A549 treated with AZD9567 at 1 μM for 4 hours (cell line): ENCODE measurements around the gene MRPL55. TPM values are rescaled to one million over a fixed set of nuclear protein-coding genes. Genes with fewer than 3 reads are reported as not detected.

Experiments used
- total RNA-seq: library from RNA; stranded (reverse); fragments of 200-300 nt; extraction: Qiagen RNA extraction; gene quantifications from 5 replicates; pipeline ENCODE4 v1.2.3, GENCODE V29; 2022; ENCODE audit not compliant: insufficient read depth

Gene MRPL55
- 83.3 to 92.2 TPM (median 85.6 TPM) in 5 replicates for total RNA-seq

DNA sequence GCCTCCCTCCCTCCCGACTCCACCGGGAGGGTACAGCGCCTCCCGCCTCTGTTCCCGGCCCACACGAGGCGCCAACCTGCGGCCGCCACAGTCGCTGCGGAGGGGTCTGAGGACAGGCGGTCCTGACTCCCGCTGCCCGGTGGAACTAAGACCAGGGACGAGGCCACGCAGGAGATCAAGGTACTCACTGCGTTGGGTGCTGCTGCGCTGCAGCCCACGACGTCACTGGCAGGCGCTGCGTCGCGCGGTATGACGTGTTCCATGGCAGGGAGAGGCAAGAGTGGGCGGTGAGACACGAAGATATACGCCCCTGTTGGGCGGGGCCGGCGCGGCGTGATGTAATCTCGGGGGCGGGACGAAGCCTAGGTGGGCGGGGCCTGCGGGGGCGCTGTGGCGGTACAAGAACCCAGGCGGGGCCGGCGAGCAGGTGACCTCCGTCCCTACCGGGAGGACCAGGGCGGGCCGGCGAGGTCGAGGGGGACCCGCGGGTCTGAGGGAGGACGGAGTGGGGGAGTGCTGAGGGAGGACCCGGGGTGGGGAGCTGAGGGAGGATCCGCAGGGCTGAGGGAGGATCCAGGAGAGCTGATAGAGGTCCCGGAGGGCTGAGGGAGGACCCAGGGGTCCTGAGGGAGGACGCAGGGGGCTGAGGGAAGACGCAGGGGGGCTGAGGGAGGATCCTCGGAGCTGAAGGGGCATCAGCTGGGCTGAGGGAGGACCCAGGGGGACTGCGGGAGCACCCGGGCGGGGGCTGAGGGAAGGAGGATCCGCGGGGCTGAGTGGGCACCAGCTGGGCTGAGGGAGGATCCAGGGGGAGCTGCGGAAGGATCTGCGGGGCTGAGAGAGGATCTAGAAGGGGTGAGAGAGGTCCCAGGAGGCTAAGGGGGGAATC is at the start of gene MRPL55:
Gene MRPL55 (minus strand): TSS at position 227 of the 889 bp plus-strand sequence. CDS start 1,039 bp downstream, outside the sequence.

DNA sequence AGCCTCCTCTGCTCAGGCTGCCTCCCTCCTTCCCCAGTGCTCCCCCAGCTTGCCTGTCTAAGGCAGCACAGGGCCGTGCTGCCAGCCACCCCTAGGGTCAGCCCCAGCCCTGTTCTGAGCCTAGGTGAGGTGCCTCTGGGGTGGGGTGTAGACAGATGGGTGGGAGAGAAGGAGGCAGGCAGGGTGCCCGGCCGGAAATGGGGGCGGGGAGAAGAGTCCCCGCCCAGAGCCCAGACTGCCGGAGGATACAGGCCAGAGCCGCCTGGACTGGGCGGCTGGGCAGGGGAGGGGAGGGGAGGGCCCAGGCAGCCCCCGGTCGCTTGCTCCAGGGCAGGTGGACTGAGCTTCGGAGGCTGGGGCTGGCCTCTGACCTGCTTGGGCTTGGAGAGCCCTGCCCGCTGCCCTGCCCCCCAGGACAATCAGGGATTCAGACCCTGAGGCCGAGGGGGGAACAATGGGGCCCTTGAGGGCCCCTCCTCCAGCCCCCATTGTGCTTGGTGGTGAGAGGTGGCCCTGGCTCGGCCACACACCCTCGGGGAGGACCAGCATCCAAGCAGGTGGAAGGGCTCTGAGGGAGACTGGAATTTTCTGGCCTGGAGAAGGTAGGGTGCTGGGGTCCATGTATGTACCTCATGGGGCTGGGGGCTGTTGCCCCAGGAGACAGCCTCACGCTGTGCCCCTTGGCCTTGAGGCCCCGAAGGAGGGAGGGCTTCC is 40.5 kb upstream of the MRPL55 start, which contains the start of gene GJC2:
Gene GJC2 (plus strand): TSS at position 525 of the 714 bp plus-strand sequence. CDS start 7,829 bp downstream, outside the sequence.

DNA sequence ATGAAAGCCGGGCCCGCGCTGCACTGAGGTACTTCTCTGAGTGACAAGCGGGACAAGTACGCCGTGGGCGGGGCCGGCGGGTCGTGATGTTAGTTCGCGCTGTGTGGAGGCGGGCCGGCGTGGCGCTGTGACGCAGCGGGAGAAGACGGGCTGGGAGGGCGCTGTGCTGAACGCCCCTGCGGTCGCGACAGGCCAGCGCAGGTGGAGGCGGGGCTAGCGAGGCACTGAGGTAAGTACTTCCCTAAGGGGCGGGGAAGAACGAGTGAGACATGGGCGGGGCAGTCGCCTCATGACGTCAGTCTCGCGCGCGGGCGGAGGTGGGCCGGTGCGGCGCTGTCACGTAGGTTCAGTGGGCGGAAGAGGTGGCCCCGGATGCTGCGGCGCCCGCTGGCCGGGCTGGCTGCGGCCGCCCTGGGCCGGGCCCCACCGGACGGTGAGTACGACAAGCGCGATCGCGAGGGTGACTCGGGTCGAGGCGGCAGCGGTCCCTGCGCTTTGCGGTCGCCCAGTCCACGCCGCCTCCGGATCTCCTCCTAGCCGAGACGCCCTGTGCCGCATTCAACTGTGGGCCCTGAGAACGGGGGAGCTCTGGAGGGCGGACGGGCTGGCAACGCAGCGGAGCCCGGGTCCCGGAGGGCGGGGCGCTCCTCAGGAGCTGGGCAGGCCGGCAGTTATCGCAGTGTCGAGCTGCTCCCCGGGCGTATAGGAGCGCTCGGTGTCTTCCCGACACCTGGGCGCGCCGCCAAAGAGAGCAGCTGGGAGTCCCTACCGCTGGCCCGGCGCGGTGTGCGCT is 31.0 kb upstream of the MRPL55 start, which contains the start of gene GUK1:
Gene GUK1 (plus strand): TSS at position 349 of the 793 bp plus-strand sequence. CDS start 24 bp downstream, at position 373.

DNA sequence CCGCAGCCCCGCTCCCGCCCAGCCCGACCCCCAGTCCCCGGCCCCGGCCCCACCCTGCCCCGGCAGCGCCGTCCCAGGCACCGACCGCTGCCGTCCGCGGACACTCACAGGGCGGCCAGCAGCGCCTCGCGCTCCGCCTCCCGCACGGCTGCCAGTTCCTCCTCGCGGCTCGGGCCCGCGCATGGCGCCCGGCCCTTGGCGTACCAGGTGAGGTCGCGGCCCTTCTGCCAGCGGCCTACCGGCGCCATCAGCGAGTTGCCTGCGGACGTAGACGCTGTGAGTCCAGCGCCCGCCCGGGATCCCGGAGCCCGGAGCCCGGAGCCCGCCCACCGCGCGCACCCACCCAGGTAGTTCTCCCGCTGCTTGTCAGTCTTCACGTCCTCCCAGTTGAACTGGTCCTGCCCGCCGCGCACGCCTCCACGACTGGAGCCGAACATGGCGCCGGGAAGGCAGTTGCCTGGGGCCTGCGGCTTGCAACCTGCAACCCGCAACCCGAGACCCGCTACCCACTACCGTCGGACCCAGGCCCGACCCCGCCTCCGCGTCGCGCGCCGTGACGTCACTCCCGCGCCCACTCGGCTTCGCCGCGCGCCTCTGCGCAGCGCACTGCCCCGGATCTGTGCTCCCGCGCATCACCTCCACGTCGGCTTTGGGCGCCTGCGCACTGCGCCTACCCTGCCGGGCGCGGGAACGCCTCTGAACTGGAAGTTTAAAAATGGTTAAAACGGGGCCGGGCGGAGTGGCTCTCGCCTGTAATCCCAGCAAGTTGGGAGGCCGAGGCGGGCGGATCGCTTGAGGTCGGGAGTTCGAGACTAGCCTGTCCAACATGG is 6.1 kb downstream of the MRPL55 start, which contains the start of gene C1orf35:
Gene C1orf35 (minus strand): TSS at position 535 of the 830 bp plus-strand sequence. CDS start 98 bp downstream, at position 437.

DNA sequence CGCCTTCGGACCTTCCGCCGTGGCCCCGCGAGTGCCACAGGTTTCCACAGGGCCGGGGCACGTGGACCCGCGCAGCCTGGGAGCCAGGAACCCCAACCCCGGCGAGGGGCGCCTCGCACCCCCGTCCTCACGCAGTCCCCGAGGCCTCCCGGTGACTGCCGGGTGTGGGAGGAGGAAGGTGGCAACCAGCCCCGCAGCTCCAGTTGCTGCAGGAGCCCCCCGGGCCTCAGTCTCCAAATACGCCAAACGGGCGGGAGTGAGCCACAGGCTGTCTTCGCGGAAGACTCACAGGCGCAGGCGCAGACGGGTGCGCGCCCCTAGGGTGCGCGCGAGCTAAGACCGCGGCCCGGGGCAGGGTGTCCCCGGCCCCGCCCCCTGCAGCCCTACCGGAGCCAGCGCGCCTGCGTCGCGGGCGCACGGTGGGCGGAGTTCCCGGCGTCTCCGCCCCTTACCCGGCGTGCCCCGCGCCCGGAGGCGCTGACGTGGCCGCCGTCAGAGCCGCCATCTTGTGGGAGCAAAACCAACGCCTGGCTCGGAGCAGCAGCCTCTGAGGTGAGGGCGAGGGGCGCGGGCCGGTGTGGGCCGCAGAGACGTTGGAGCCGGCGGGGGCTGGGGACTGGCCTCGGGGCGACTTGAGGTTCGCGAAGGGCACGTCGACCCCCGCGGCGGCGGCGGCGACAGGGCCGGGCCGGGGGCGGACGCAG is 26.7 kb downstream of the MRPL55 start, which contains the start of gene ARF1:
Gene ARF1 (plus strand): TSS at position 495 of the 704 bp plus-strand sequence. CDS start 14,407 bp downstream, outside the sequence.

Other genes with a start within 250 kb of the MRPL55 start
- gene WNT9A, start 161.4 kb downstream of the MRPL55 start, total RNA-seq, result 7.2 to 11.4 TPM (median 10.6 TPM) in 5 replicates
- gene WNT3A, start 102.3 kb downstream of the MRPL55 start, total RNA-seq, result 0.02 to 0.06 TPM (median 0.03 TPM) in 3 of 5 replicates, not detected in the others
- 396 to 460 TPM (median 441 TPM) in 5 replicates for gene ARF1, start 26.6 kb downstream of the MRPL55 start, total RNA-seq
- 29.1 to 42.0 TPM (median 39.7 TPM) in 5 replicates for gene C1orf35, start 6.0 kb downstream of the MRPL55 start, total RNA-seq
- 110 to 159 TPM (median 155 TPM) in 5 replicates for gene GUK1, start 31.0 kb upstream of the MRPL55 start, total RNA-seq
- gene GJC2, start 40.6 kb upstream of the MRPL55 start, total RNA-seq, result 0.31 to 0.52 TPM (median 0.49 TPM) in 4 of 5 replicates, not detected in the other
- gene IBA57, start 56.5 kb upstream of the MRPL55 start, total RNA-seq, result 5.9 to 7.7 TPM (median 7.1 TPM) in 5 replicates
- 2.5 to 5.9 TPM (median 5.6 TPM) in 5 replicates for gene OBSCN, start 98.7 kb upstream of the MRPL55 start, total RNA-seq